ENCODE results near the gene ZNF804B.

DNA sequence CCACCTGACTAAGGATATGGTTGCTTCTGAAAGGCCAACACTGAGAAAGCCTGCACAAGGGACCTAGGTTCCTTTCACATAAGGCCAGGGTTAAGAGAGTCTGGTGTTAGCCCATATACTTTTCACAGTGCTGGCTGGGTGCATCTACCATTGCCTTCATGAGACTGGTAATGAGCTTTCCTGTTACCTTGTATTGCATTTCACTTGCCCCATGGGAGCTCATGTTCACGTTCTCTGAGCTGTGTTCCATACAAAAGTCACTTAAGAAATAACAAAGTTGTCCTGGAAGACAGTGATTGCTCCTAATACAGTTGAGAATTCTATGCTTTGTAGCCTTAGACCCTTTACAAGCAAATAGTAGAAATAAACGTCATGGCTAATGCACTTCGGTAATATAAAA lies 373.9 kb downstream of the ZNF804B start:
- TF ChIP-seq, protein P1, sequence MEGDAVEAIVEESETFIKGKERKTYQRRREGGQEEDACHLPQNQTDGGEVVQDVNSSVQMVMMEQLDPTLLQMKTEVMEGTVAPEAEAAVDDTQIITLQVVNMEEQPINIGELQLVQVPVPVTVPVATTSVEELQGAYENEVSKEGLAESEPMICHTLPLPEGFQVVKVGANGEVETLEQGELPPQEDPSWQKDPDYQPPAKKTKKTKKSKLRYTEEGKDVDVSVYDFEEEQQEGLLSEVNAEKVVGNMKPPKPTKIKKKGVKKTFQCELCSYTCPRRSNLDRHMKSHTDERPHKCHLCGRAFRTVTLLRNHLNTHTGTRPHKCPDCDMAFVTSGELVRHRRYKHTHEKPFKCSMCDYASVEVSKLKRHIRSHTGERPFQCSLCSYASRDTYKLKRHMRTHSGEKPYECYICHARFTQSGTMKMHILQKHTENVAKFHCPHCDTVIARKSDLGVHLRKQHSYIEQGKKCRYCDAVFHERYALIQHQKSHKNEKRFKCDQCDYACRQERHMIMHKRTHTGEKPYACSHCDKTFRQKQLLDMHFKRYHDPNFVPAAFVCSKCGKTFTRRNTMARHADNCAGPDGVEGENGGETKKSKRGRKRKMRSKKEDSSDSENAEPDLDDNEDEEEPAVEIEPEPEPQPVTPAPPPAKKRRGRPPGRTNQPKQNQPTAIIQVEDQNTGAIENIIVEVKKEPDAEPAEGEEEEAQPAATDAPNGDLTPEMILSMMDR (tag by site-specific recombination; IDR thresholded peaks at IDR 0.05), result no peak
- TF ChIP-seq SETDB1 (IDR thresholded peaks at IDR 0.05; ENCODE audit: insufficient read length, low read length) (no peak), ZNF792 (tag by site-specific recombination; IDR thresholded peaks at IDR 0.05) (no peak), ZNF610 (tag by site-specific recombination; IDR thresholded peaks at IDR 0.05; ENCODE audit: borderline replicate concordance) (no peak), ZNF133 (tag by site-specific recombination; IDR thresholded peaks at IDR 0.05) (no peak), SP3 (tag by site-specific recombination; IDR thresholded peaks at IDR 0.05) (no peak), ZNF146 (tag by site-specific recombination; IDR thresholded peaks at IDR 0.05) (no peak), ZNF561 (tag by site-specific recombination; IDR thresholded peaks at IDR 0.05; ENCODE audit: borderline replicate concordance) (no peak), RBAK (tag by site-specific recombination; IDR thresholded peaks at IDR 0.05) (no peak), YY1 (tag by site-specific recombination; IDR thresholded peaks at IDR 0.05) (no peak), MYNN (tag by site-specific recombination; IDR thresholded peaks at IDR 0.05; ENCODE audit: borderline replicate concordance) (no peak)
- TF ChIP-seq, protein P2, sequence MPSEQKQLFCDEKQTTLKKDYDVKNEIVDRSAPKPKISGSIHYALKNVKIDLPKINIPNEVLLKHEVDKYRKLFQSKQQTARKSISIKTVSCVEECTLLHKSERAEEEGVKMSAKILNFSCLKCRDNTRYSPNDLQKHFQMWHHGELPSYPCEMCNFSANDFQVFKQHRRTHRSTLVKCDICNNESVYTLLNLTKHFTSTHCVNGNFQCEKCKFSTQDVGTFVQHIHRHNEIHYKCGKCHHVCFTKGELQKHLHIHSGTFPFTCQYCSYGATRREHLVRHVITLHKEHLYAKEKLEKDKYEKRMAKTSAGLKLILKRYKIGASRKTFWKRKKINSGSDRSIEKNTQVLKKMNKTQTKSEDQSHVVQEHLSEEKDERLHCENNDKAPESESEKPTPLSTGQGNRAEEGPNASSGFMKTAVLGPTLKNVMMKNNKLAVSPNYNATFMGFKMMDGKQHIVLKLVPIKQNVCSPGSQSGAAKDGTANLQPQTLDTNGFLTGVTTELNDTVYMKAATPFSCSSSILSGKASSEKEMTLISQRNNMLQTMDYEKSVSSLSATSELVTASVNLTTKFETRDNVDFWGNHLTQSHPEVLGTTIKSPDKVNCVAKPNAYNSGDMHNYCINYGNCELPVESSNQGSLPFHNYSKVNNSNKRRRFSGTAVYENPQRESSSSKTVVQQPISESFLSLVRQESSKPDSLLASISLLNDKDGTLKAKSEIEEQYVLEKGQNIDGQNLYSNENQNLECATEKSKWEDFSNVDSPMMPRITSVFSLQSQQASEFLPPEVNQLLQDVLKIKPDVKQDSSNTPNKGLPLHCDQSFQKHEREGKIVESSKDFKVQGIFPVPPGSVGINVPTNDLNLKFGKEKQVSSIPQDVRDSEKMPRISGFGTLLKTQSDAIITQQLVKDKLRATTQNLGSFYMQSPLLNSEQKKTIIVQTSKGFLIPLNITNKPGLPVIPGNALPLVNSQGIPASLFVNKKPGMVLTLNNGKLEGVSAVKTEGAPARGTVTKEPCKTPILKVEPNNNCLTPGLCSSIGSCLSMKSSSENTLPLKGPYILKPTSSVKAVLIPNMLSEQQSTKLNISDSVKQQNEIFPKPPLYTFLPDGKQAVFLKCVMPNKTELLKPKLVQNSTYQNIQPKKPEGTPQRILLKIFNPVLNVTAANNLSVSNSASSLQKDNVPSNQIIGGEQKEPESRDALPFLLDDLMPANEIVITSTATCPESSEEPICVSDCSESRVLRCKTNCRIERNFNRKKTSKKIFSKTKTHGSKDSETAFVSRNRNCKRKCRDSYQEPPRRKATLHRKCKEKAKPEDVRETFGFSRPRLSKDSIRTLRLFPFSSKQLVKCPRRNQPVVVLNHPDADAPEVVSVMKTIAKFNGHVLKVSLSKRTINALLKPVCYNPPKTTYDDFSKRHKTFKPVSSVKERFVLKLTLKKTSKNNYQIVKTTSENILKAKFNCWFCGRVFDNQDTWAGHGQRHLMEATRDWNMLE (tag by site-specific recombination; conservative IDR thresholded peaks at IDR 0.05; ENCODE audit: low read depth), result no peak
- TF ChIP-seq, protein P3, sequence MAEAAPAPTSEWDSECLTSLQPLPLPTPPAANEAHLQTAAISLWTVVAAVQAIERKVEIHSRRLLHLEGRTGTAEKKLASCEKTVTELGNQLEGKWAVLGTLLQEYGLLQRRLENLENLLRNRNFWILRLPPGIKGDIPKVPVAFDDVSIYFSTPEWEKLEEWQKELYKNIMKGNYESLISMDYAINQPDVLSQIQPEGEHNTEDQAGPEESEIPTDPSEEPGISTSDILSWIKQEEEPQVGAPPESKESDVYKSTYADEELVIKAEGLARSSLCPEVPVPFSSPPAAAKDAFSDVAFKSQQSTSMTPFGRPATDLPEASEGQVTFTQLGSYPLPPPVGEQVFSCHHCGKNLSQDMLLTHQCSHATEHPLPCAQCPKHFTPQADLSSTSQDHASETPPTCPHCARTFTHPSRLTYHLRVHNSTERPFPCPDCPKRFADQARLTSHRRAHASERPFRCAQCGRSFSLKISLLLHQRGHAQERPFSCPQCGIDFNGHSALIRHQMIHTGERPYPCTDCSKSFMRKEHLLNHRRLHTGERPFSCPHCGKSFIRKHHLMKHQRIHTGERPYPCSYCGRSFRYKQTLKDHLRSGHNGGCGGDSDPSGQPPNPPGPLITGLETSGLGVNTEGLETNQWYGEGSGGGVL (tag by site-specific recombination; IDR thresholded peaks at IDR 0.05), result no peak
- TF ChIP-seq, protein P4, sequence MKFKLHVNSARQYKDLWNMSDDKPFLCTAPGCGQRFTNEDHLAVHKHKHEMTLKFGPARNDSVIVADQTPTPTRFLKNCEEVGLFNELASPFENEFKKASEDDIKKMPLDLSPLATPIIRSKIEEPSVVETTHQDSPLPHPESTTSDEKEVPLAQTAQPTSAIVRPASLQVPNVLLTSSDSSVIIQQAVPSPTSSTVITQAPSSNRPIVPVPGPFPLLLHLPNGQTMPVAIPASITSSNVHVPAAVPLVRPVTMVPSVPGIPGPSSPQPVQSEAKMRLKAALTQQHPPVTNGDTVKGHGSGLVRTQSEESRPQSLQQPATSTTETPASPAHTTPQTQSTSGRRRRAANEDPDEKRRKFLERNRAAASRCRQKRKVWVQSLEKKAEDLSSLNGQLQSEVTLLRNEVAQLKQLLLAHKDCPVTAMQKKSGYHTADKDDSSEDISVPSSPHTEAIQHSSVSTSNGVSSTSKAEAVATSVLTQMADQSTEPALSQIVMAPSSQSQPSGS (tag by site-specific recombination; IDR thresholded peaks at IDR 0.05; ENCODE audit: low read depth), result no peak

Measured in HEK293 (cell line).